Lower lobe of right lung (tissue), 2 donors: Measurements from ENCODE around the gene ABI3BP. TPM values are rescaled to one million over a fixed set of nuclear protein-coding genes. Genes with fewer than 3 reads are reported as not detected.

Experiments
- ATAC-seq, 2 donors: fragments of 200-7000 bp; cut with Tn5 transposase; one replicate each; pipeline ENCODE4 v1.9.1; 2020 to 2022; ENCODE audit warnings: mild to moderate bottlenecking in 2 of 2, moderate library complexity in 2 of 2
- DNase-seq: peaks from one replicate; pipeline ENCODE4 v3.0.0-alpha.2; 2020
- H3K27ac ChIP-seq: fragments of 200-600 bp; one replicate; pipeline ENCODE4 v1.8.0; 2022
- H3K27me3 ChIP-seq: fragments of 200-600 bp; one replicate; pipeline ENCODE4 v1.8.0; 2022; ENCODE audit warnings: low read depth
- H3K36me3 ChIP-seq: fragments of 200-600 bp; one replicate; pipeline ENCODE4 v1.8.0; 2022; ENCODE audit warnings: mild to moderate bottlenecking
- H3K4me1 ChIP-seq: fragments of 200-600 bp; one replicate; pipeline ENCODE4 v1.8.0; 2022
- H3K4me3 ChIP-seq: fragments of 200-600 bp; one replicate; pipeline ENCODE4 v1.8.0; 2022; ENCODE audit warnings: mild to moderate bottlenecking
- H3K9me3 ChIP-seq: fragments of 200-600 bp; one replicate; pipeline ENCODE4 v1.8.0; 2022
- intact Hi-C: fragments of 100-400 bp; cut with DNase I; formaldehyde crosslinking; loops from one replicate; pipeline ENCODE4 v1.11.0; 2022
- total RNA-seq: library from RNA; stranded (reverse); fragmentation: NEBNext Ultra II Directional; extraction: Animal tissue kit (Norgen Biotek cat#: 25700); gene quantifications from one replicate; pipeline ENCODE4 v1.2.1, GENCODE V29; 2021
- TF ChIP-seq, protein P1 (sequence below): fragments of 200-600 bp; IDR thresholded peaks from one replicate; pipeline ENCODE4 v1.8.0; 2022; ENCODE audit warnings: antibody characterized with exemption, mild to moderate bottlenecking
- donor health status: DM: no; HTN: yes; CAD: no; lungs with severe emphysema.

The ABI3BP gene
- total RNA-seq, 1 donor from 2014 or later: 108 TPM

DNA sequence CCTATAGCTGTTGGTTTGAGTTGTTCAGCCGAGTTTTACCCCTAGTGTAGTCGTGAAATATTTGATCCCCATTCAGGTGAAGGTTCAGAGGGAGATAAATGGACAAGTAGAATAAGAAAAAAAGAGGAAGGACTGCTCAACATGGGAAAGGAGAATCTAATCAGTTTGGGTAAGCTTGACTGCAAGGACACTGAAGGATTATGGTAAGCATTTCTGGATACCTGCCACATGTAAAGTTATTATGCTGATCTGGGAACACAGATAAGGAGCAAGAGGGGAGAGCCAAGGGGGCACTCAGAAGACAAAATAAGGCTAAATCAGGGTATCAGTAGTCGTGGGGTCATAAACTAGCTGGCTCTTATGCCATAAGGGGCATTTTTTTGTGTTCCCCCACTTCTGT is 234.1 kb downstream of the ABI3BP start:
- H3K36me3 ChIP-seq: peaks cover 5% of the 10 kb centered on the region
- H3K4me1 ChIP-seq: peaks cover 5% of the 10 kb centered on the region
- no peak for DNase-seq
- ATAC-seq: no peak
- intact Hi-C loops: no loop called here
- H3K9me3 ChIP-seq: no peaks in the 10 kb centered on the region
- no peak overlapping the region for H3K4me3 ChIP-seq
- H3K27me3 ChIP-seq: no peaks in the 10 kb centered on the region
- no peak overlapping the region for H3K27ac ChIP-seq
- TF ChIP-seq, protein P1, sequence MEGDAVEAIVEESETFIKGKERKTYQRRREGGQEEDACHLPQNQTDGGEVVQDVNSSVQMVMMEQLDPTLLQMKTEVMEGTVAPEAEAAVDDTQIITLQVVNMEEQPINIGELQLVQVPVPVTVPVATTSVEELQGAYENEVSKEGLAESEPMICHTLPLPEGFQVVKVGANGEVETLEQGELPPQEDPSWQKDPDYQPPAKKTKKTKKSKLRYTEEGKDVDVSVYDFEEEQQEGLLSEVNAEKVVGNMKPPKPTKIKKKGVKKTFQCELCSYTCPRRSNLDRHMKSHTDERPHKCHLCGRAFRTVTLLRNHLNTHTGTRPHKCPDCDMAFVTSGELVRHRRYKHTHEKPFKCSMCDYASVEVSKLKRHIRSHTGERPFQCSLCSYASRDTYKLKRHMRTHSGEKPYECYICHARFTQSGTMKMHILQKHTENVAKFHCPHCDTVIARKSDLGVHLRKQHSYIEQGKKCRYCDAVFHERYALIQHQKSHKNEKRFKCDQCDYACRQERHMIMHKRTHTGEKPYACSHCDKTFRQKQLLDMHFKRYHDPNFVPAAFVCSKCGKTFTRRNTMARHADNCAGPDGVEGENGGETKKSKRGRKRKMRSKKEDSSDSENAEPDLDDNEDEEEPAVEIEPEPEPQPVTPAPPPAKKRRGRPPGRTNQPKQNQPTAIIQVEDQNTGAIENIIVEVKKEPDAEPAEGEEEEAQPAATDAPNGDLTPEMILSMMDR: no peak

DNA sequence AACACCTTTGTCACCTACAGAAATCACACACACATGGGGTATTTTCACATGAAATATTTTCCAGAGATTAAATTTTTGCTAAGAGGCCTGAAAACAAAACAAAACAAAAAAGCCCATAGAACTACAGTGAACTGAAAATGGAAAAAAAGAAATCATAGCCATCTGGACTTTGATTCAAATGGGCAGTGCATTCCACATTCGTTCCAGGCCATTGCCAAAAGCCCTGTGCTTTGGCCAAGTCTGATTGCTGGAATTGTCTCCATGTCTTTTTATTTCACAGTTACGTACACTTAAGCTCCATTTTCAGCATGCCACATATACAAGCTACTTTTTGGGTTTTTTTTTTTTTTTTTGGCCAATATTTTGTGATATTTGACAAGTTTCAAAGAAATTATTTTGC is 236.8 kb downstream of the ABI3BP start:
- intact Hi-C loops: no loop called here
- Histone ChIP-seq H3K36me3 (peaks cover 32% of the 10 kb centered on the region), H3K4me3 (no peak overlapping the region), H3K27ac (no peak overlapping the region), H3K27me3 (no peaks in the 10 kb centered on the region), H3K9me3 (no peaks in the 10 kb centered on the region), H3K4me1 (peaks cover 5% of the 10 kb centered on the region)
- DNase-seq (no peak), ATAC-seq (no peak)
- TF ChIP-seq, protein P1: no peak

- no peak overlapping the region for H3K27ac ChIP-seq
- no peak for DNase-seq
These were observed 238.5 kb downstream of the ABI3BP start for GRCh38 chr3:100754563-100755334.

GRCh38 chr3:100753846-100754245 is 239.4 kb downstream of the ABI3BP start:
- no peak overlapping the region for H3K4me3 ChIP-seq
- H3K27ac ChIP-seq: no peak overlapping the region
- no peak for ATAC-seq
- no peaks in the 10 kb centered on the region for H3K4me1 ChIP-seq
- intact Hi-C loops: no loop called here
- DNase-seq: no peak
- H3K36me3 ChIP-seq: peaks cover 58% of the 10 kb centered on the region
- TF ChIP-seq, protein P1: no peak
- no peaks in the 10 kb centered on the region for H3K9me3 ChIP-seq
- no peaks in the 10 kb centered on the region for H3K27me3 ChIP-seq

More at GRCh38 chr3:100754563-100755334, 238.5 kb downstream of the ABI3BP start:
- Histone ChIP-seq H3K4me3 (no peak overlapping the region), H3K36me3 (peaks cover 49% of the 10 kb centered on the region), H3K4me1 (no peaks in the 10 kb centered on the region), H3K27me3 (no peaks in the 10 kb centered on the region), H3K9me3 (no peaks in the 10 kb centered on the region)
- TF ChIP-seq, protein P1: no peak
- intact Hi-C loops: no loop called here
- ATAC-seq: no peak

DNA sequence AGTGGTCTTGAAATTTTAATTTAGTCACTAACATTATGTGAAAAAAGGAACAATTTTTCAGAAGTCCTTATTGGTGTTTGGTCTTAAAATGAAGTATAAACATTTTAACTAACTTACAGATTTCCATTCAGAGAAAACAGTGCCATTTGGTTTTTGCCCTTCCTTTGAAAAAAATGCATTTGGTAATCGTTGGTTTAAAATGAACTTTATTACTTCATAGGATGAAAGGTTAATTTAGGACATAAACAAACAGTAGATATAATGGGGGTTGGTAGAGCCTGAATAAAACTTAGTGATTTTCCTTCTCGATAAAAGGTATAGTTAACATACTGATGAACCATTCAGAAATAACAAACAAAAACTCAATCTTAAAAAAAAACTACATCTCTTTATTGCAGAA is 244.3 kb downstream of the ABI3BP start:
- Histone ChIP-seq H3K4me1 (no peaks in the 10 kb centered on the region), H3K36me3 (peaks cover 99% of the 10 kb centered on the region), H3K27ac (no peak overlapping the region), H3K9me3 (no peaks in the 10 kb centered on the region), H3K27me3 (no peaks in the 10 kb centered on the region), H3K4me3 (no peak overlapping the region)
- intact Hi-C loops: no loop called here
- DNase-seq (no peak), ATAC-seq (no peak)
- TF ChIP-seq, protein P1: no peak
